AG09309 (cell line): ENCODE results near the gene NGF.

Experiments
- DNase-seq: peaks from one replicate; pipeline ENCODE4 v3.0.0-alpha.2; 2010; ENCODE audit warnings: low read depth
- H3K4me3 ChIP-seq: 2 replicates; pipeline ENCODE4 v1.5.1; 2011; ENCODE audit warnings: mild to moderate bottlenecking, low read depth, low read length, moderate library complexity; ENCODE audit not compliant: control insufficient read depth
- CTCF ChIP-seq: IDR thresholded peaks from 2 replicates; pipeline ENCODE4 v1.5.1; 2011; ENCODE audit warnings: mild to moderate bottlenecking, low read depth, low read length, inconsistent platforms; ENCODE audit not compliant: insufficient read depth, control insufficient read depth; ENCODE audit errors: missing control alignments

NGF gene

GRCh38 chr1:115238336-115239147 lies 99.5 kb downstream of the NGF start:
- DNase-seq, result no peak
- TF ChIP-seq CTCF, result no peak
- no peak overlapping the region for H3K4me3 ChIP-seq

GRCh38 chr1:115237507-115237906 lies 100.5 kb downstream of the NGF start:
- no peak overlapping the region for H3K4me3 ChIP-seq
- no peak for TF ChIP-seq CTCF
- DNase-seq, result no peak

GRCh38 chr1:115237023-115237422 lies 101.0 kb downstream of the NGF start:
- H3K4me3 ChIP-seq, result no peak overlapping the region
- no peak for DNase-seq
- TF ChIP-seq CTCF, result no peak
